Stimulated activated CD4-positive, alpha-beta T cell treated with anti-CD3 and anti-CD28 coated beads, TNF-alpha, amount 100 ng/mL, for 24 hours (primary cell): ENCODE data around the gene TRAFD1.

Experiments used
- DNase-seq, 3 experiments: peaks; one replicate each; pipeline ENCODE4 v3.0.0-alpha.2; 2020; ENCODE audit warnings: low read depth in 3 of 3

The TRAFD1 gene

GRCh38 chr12:112115259-112116045, 9.9 kb upstream of the TRAFD1 start:
- no peak for DNase-seq

GRCh38 chr12:112116232-112117060, 8.9 kb upstream of the TRAFD1 start:
- no peak for DNase-seq

- DNase-seq, result no peak
These were observed 7.7 kb upstream of the TRAFD1 start for GRCh38 chr12:112117685-112118084.

GRCh38 chr12:112121780-112122565, 3.4 kb upstream of the TRAFD1 start:
- no peak for DNase-seq

- DNase-seq, result no peak
These were observed 2.3 kb upstream of the TRAFD1 start for GRCh38 chr12:112122823-112123690.

- no peak for DNase-seq
These were observed 476 bp upstream of the TRAFD1 start for GRCh38 chr12:112124918-112125249.

GRCh38 chr12:112126000-112126438, 659 bp downstream of the TRAFD1 start:
- DNase-seq, result peak in 1 of 3 experiments; percentile 2

GRCh38 chr12:112126911-112127310, 1.6 kb downstream of the TRAFD1 start:
- no peak for DNase-seq

- DNase-seq, result no peak
These were observed 5.2 kb downstream of the TRAFD1 start for GRCh38 chr12:112130441-112130998.

GRCh38 chr12:112131686-112132085, 6.3 kb downstream of the TRAFD1 start:
- no peak for DNase-seq

GRCh38 chr12:112133418-112133817, 8.1 kb downstream of the TRAFD1 start:
- no peak for DNase-seq

GRCh38 chr12:112134731-112135130, 9.4 kb downstream of the TRAFD1 start:
- DNase-seq, result no peak

- DNase-seq, result no peak
These were observed 15.4 kb downstream of the TRAFD1 start for GRCh38 chr12:112140728-112141127.

- no peak for DNase-seq
These were observed 20.8 kb downstream of the TRAFD1 start for GRCh38 chr12:112146123-112146522.

GRCh38 chr12:112148031-112148513, 22.7 kb downstream of the TRAFD1 start:
- DNase-seq, result no peak

GRCh38 chr12:112149596-112149995, 24.2 kb downstream of the TRAFD1 start:
- DNase-seq, result no peak

- DNase-seq, result no peak
These were observed 26.6 kb downstream of the TRAFD1 start for GRCh38 chr12:112151766-112152541.

- DNase-seq, result no peak
These were observed 28.0 kb downstream of the TRAFD1 start for GRCh38 chr12:112153181-112153892.

- no peak for DNase-seq
These were observed 28.5 kb downstream of the TRAFD1 start for GRCh38 chr12:112153893-112154219.
